Caco-2 (cell line): ENCODE measurements around the gene SMIM9. TPM values are rescaled to one million over a fixed set of nuclear protein-coding genes. Genes with fewer than 3 reads are reported as not detected.

Source experiments
- BruUV-seq: library from RNA; stranded (reverse); fragments of 400-500 nt; replicated peaks from 2 replicates; lab custom pipeline; 2021; lab: Mats Ljungman, UMichigan
- CTCF ChIA-PET: fragments of 300-600 bp; sonication (Branson Sonifier 250); formaldehyde crosslinking; loops from one replicate; lab custom pipeline; 2022; ENCODE audit warnings: antibody characterized with exemption; lab: Charles Lee
- POLR2A ChIA-PET: fragments of 300-600 bp; sonication (Branson Sonifier 250); formaldehyde crosslinking; loops from one replicate; lab custom pipeline; 2022; ENCODE audit warnings: antibody characterized with exemption; lab: Charles Lee
- DNase-seq, 2 experiments: peaks; one replicate each; pipeline versions ENCODE4 v3.0.0 to v3.0.0-alpha.2; 2020 to 2022
- H3K27me3 ChIP-seq: replicated peaks from 2 replicates; pipeline ENCODE4 v1.6.0; 2011; ENCODE audit warnings: low read length; ENCODE audit not compliant: control insufficient read depth, insufficient read depth
- H3K36me3 ChIP-seq: 2 replicates; pipeline ENCODE4 v1.5.1; 2011; ENCODE audit warnings: low read length; ENCODE audit not compliant: control insufficient read depth, insufficient read depth
- H3K4me1 ChIP-seq: fragments of 250-450 bp; sonication (Bioruptor Pico); 2 replicates; pipeline ENCODE4 v1.5.1; 2020; ENCODE audit warnings: mild to moderate bottlenecking
- H3K4me3 ChIP-seq: 2 replicates; pipeline ENCODE4 v1.5.1; 2011; ENCODE audit warnings: low read depth, mild to moderate bottlenecking, control low read depth, low read length
- H3K9me3 ChIP-seq: fragments of 250-450 bp; sonication (Bioruptor Pico); 2 replicates; pipeline ENCODE4 v1.5.1; 2020; ENCODE audit warnings: mild to moderate bottlenecking, moderate library complexity
- H3K27ac Mint-ChIP-seq: one replicate; pipeline ENCODE4 v1.8.0; 2022; ENCODE audit warnings: mixed read lengths; ENCODE audit not compliant: unreplicated experiment
- H3K27me3 Mint-ChIP-seq: one replicate; pipeline ENCODE4 v1.8.0; 2022; ENCODE audit warnings: mixed read lengths; ENCODE audit not compliant: insufficient read depth, unreplicated experiment
- H3K36me3 Mint-ChIP-seq: one replicate; pipeline ENCODE4 v1.8.0; 2022; ENCODE audit warnings: mild to moderate bottlenecking, mixed read lengths; ENCODE audit not compliant: insufficient read depth, unreplicated experiment
- H3K4me1 Mint-ChIP-seq: one replicate; pipeline ENCODE4 v1.8.0; 2022; ENCODE audit warnings: low read depth, mixed read lengths; ENCODE audit not compliant: unreplicated experiment
- H3K4me3 Mint-ChIP-seq: one replicate; pipeline ENCODE4 v1.8.0; 2022; ENCODE audit warnings: mild to moderate bottlenecking, moderate library complexity, mixed read lengths; ENCODE audit not compliant: unreplicated experiment
- H3K9me3 Mint-ChIP-seq: one replicate; pipeline ENCODE4 v1.8.0; 2022; ENCODE audit warnings: mixed read lengths; ENCODE audit not compliant: unreplicated experiment
- intact Hi-C: fragments of 100-400 bp; cut with micrococcal nuclease; formaldehyde crosslinking; loops from one replicate; pipeline ENCODE4 v1.10.0; 2022; ENCODE audit not compliant: unreplicated experiment
- total RNA-seq: library from RNA; stranded (reverse); gene quantifications from 2 replicates; pipeline ENCODE4 v1.2.3, GENCODE V29; 2022
- TF ChIP-seq, protein P1 (sequence below), 2 experiments: fragments of 200-600 bp in 1 of 2; IDR thresholded peaks; 1 replicate in 1 of 2; 2 replicates in 1 of 2; pipeline versions ENCODE4 v1.5.1 to v1.8.0; 2011 to 2022; ENCODE audit warnings: antibody characterized with exemption in 1 of 2, control low read depth in 1 of 2, inconsistent platforms in 1 of 2, low read depth in 1 of 2, low read length in 1 of 2, mild to moderate bottlenecking in 1 of 2, moderate library complexity in 1 of 2; ENCODE audit not compliant: insufficient read depth in 1 of 2, severe bottlenecking in 1 of 2, unreplicated experiment in 1 of 2

SMIM9 gene
- total RNA-seq, 1 experiment from 2014 or later = not detected

DNA sequence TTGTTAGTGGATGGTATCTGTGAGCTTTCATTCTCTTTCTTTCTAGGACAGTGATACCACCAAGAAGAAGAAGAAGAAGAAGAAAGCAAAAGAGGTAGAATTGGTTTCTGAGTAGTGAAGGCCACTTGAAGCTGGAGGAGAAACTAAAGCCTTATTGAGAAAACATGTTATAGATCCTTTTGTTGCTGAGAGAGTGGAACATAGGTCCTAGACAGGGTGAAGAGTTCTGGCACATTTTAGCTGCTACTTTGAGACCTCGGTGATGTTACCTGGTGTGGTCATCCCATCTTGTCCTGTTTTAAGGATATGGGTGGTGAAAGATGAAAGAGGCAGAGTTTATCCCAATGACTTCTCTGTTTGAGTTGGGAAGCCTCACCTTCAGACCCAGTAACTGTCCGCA lies 57.7 kb downstream of the SMIM9 start:
- Mint-ChIP-seq H3K27me3 (no peaks in the 10 kb centered on the region), H3K36me3 (peaks cover 70% of the 10 kb centered on the region), H3K4me3 (no peak overlapping the region), H3K27ac (no peak overlapping the region), H3K4me1 (no peaks in the 10 kb centered on the region), H3K9me3 (no peaks in the 10 kb centered on the region)
- no peaks in the 10 kb centered on the region for H3K9me3 ChIP-seq
- intact Hi-C loops = no loop called here
- no peaks in the 10 kb centered on the region for H3K4me1 ChIP-seq
- no peaks in the 10 kb centered on the region for H3K36me3 ChIP-seq
- no TSS peak for BruUV-seq
- POLR2A ChIA-PET = interaction anchor here (0.5 kb wide), 1 partner anchor 23 kb away, joined by 4 read pairs; no protein-coding TSS in a partner anchor
- H3K4me3 ChIP-seq = no peak overlapping the region
- TF ChIP-seq, protein P1, sequence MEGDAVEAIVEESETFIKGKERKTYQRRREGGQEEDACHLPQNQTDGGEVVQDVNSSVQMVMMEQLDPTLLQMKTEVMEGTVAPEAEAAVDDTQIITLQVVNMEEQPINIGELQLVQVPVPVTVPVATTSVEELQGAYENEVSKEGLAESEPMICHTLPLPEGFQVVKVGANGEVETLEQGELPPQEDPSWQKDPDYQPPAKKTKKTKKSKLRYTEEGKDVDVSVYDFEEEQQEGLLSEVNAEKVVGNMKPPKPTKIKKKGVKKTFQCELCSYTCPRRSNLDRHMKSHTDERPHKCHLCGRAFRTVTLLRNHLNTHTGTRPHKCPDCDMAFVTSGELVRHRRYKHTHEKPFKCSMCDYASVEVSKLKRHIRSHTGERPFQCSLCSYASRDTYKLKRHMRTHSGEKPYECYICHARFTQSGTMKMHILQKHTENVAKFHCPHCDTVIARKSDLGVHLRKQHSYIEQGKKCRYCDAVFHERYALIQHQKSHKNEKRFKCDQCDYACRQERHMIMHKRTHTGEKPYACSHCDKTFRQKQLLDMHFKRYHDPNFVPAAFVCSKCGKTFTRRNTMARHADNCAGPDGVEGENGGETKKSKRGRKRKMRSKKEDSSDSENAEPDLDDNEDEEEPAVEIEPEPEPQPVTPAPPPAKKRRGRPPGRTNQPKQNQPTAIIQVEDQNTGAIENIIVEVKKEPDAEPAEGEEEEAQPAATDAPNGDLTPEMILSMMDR (IDR thresholded peaks at IDR 0.05; ENCODE audit: insufficient read depth in 1 of 2, low read depth in 1 of 2, low read length in 1 of 2, severe bottlenecking in 1 of 2, unreplicated experiment in 1 of 2) = no peak
- CTCF ChIA-PET = interaction anchor here (1.1 kb wide), 1 partner anchor 10 kb away, joined by 4 read pairs; no protein-coding TSS in a partner anchor
- no peak for DNase-seq
- no peaks in the 10 kb centered on the region for H3K27me3 ChIP-seq

DNA sequence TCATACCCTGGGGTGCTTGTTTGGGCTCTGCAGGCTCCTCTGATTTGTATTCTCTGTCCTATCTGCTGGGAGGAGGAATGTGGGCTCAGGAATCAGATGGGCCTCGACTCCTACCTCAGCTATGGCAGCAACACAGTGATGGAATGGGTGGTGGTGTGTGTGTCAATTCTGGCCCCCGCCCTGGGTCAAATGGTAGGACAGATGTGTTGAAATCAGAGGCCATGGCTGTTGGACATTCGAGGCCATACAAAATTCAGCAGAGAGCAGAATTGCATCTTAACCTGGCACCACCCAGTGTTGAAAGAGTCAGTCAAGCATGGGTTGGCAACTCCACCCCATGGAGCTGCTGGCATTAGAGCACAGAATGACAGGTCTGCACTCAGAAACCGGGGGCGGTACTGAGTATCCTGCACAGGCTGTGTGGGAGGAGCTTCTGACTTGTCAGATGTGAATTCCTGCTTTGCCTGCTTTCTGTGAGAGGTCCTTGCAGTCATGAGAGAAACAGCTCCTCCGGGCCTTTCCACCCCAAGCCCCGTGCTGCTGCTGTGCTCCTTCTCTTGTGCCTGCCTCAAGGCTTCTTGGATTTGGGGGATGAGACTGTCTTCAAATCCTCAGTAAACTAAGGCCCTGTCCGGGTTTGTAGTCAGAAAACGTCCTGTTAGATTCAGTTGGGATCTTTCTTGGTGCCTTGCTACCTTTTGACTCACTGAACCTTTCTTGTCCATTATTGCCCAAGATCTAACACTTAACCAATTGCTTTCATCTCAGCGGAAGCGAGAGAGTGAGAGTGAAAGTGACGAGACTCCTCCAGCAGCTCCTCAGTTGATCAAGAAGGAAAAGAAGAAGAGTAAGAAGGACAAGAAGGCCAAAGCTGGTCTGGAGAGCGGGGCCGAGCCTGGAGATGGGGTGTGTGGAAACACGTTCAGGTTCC lies 58.8 kb downstream of the SMIM9 start:
- Mint-ChIP-seq H3K4me3 (no peak overlapping the region), H3K4me1 (no peaks in the 10 kb centered on the region), H3K27ac (no peak overlapping the region), H3K9me3 (no peaks in the 10 kb centered on the region), H3K36me3 (peaks cover 77% of the 10 kb centered on the region), H3K27me3 (no peaks in the 10 kb centered on the region)
- TF ChIP-seq, protein P1 (IDR thresholded peaks at IDR 0.05; ENCODE audit: insufficient read depth in 1 of 2, low read depth in 1 of 2, low read length in 1 of 2, severe bottlenecking in 1 of 2, unreplicated experiment in 1 of 2) = no peak
- Histone ChIP-seq H3K4me3 (no peak overlapping the region), H3K4me1 (no peaks in the 10 kb centered on the region), H3K9me3 (no peaks in the 10 kb centered on the region), H3K36me3 (no peaks in the 10 kb centered on the region), H3K27me3 (no peaks in the 10 kb centered on the region)
- ChIA-PET POLR2A (no interaction called here), CTCF (interaction anchor here (1.1 kb wide), 1 partner anchor 11 kb away, joined by 4 read pairs; no protein-coding TSS in a partner anchor)
- no TSS peak for BruUV-seq
- intact Hi-C loops = no loop called here
- DNase-seq = no peak

DNA sequence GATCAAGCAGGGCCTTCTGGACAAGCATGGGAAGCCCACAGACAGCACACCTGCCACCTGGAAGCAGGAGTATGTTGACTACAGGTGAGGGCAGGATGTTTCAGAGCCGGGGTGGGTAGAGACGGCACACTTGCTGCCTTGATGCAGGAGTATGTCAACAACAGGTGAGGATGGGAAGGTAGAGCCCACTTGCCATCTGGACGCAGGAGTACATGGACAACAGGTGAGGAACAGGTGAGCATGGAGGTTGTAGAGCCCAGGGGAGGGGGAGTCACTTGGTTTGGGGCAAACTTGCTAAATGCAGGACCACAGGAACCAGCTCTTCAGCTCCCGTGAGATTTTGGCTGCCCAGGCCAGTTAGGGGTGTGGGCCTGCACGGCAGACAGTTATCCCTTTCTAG lies 59.8 kb downstream of the SMIM9 start:
- Histone ChIP-seq H3K4me1 (no peaks in the 10 kb centered on the region), H3K27me3 (no peaks in the 10 kb centered on the region), H3K9me3 (no peaks in the 10 kb centered on the region), H3K36me3 (no peaks in the 10 kb centered on the region), H3K4me3 (no peak overlapping the region)
- POLR2A ChIA-PET = no interaction called here
- H3K4me1 Mint-ChIP-seq = no peaks in the 10 kb centered on the region
- DNase-seq = no peak
- H3K36me3 Mint-ChIP-seq = peaks cover 86% of the 10 kb centered on the region
- CTCF ChIA-PET = no interaction called here
- H3K4me3 Mint-ChIP-seq = no peak overlapping the region
- H3K27ac Mint-ChIP-seq = no peak overlapping the region
- no peaks in the 10 kb centered on the region for H3K9me3 Mint-ChIP-seq
- TF ChIP-seq, protein P1 (IDR thresholded peaks at IDR 0.05; ENCODE audit: insufficient read depth in 1 of 2, low read depth in 1 of 2, low read length in 1 of 2, severe bottlenecking in 1 of 2, unreplicated experiment in 1 of 2) = no peak
- BruUV-seq = no TSS peak
- intact Hi-C loops = no loop called here
- no peaks in the 10 kb centered on the region for H3K27me3 Mint-ChIP-seq

Other genes starting within 250 kb of the SMIM9 start
- gene CTAG1A, start 249.5 kb downstream of the SMIM9 start, total RNA-seq = not detected in 2 replicates
- not detected in 2 replicates for gene CTAG1B, start 215.4 kb downstream of the SMIM9 start, total RNA-seq
- not detected in 2 replicates for gene CTAG2, start 181.1 kb downstream of the SMIM9 start, total RNA-seq
- not detected in 2 replicates for gene GAB3, start 83.6 kb downstream of the SMIM9 start, total RNA-seq
- gene DKC1, start 71.8 kb downstream of the SMIM9 start, total RNA-seq = 106 and 107 TPM in 2 replicates
- gene MPP1, start 29.2 kb downstream of the SMIM9 start, total RNA-seq = 26.6 and 27.0 TPM in 2 replicates
- gene F8A1, start 51.7 kb upstream of the SMIM9 start, total RNA-seq = 20.0 and 27.2 TPM in 2 replicates
- 0.20 and 0.32 TPM in 2 replicates for gene F8, start 188.1 kb upstream of the SMIM9 start, total RNA-seq
- gene FUNDC2, start 192.2 kb upstream of the SMIM9 start, total RNA-seq = 47.3 and 52.9 TPM in 2 replicates
- gene CMC4, start 236.5 kb upstream of the SMIM9 start, total RNA-seq = 1.7 and 1.8 TPM in 2 replicates
- gene MTCP1, start 236.5 kb upstream of the SMIM9 start, total RNA-seq = 11.3 and 11.7 TPM in 2 replicates
- 30.4 and 32.3 TPM in 2 replicates for gene BRCC3, start 236.8 kb upstream of the SMIM9 start, total RNA-seq